ENCODE results near the gene SLC2A4.
A peak's percentile ranks its signal among the peaks of the same experiment; 100 is the strongest.

Gene SLC2A4

DNA sequence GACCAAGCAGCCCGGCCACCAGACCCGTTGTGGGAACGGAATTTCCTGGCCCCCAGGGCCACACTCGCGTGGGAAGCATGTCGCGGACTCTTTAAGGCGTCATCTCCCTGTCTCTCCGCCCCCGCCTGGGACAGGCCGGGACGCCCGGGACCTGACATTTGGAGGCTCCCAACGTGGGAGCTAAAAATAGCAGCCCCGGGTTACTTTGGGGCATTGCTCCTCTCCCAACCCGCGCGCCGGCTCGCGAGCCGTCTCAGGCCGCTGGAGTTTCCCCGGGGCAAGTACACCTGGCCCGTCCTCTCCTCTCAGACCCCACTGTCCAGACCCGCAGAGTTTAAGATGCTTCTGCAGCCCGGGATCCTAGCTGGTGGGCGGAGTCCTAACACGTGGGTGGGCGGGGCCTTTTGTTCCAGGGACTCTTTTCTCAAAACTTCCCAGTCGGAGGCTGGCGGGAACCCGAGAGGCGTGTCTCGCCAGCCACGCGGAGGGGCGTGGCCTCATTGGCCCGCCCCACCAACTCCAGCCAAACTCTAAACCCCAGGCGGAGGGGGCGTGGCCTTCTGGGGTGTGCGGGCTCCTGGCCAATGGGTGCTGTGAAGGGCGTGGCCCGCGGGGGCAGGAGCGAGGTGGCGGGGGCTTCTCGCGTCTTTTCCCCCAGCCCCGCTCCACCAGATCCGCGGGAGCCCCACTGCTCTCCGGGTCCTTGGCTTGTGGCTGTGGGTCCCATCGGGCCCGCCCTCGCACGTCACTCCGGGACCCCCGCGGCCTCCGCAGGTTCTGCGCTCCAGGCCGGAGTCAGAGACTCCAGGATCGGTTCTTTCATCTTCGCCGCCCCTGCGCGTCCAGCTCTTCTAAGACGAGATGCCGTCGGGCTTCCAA is at the start of gene SLC2A4:
Gene SLC2A4, plus strand, starts transcription at position 645 of the 879 bp plus-strand sequence. Its CDS starts 217 bp downstream, at position 862.
- peak within 1 kb of the TSS; percentile 72 for H3K27ac ChIP-seq (ENCODE audit: low read depth, low read length)
- H3K4me3 ChIP-seq (ENCODE audit: low read depth in 1 of 2, low read length in 2 of 2): peak within 1 kb of the TSS; percentile 77 to 80
- H3K9ac ChIP-seq (ENCODE audit: low read depth in 1 of 2, low read length in 2 of 2): peak within 1 kb of the TSS; percentile 67 to 84
- H3K27me3 ChIP-seq (ENCODE audit: control insufficient read depth in 1 of 2, insufficient read depth in 2 of 2, low read length in 2 of 2): peaks cover 0 to 13% of the 10 kb centered on the region in 2 donors
- H3K4me1 ChIP-seq (ENCODE audit: control insufficient read depth in 1 of 2, insufficient read depth in 2 of 2, low read length in 2 of 2): peaks cover 21 to 35% of the 10 kb centered on the region in 2 donors
- no peaks in the 10 kb centered on the region for H3K9me3 ChIP-seq (ENCODE audit: control insufficient read depth in 1 of 2, low read length in 2 of 2)
- no peaks in the 10 kb centered on the region for H3K36me3 ChIP-seq (ENCODE audit: control insufficient read depth in 1 of 2, insufficient read depth in 2 of 2, low read length in 2 of 2)

DNA sequence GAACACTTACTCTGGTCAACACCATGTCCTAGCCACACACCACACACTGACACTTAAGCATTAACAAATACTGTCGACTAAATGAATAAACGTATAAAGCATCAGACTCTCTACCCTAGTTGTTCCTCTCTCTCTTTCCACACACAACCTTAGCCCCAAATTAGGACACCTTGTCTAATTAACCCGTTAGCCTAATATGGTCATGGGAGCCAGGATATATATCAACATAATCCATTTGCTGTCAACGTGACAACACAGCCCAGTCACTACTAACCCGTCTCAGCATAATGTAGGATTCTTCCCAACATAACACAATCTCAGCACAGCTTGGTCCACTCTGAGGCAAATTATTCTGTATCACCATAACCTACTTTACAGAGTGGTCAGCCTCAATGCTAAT is 49.4 kb upstream of the SLC2A4 start:
- Histone ChIP-seq H3K9me3 (ENCODE audit: control insufficient read depth in 1 of 2, low read length in 2 of 2) (no peaks in the 10 kb centered on the region), H3K4me3 (ENCODE audit: low read depth in 1 of 2, low read length in 2 of 2) (no peak overlapping the region), H3K4me1 (ENCODE audit: control insufficient read depth in 1 of 2, insufficient read depth in 2 of 2, low read length in 2 of 2) (peaks cover 34 to 39% of the 10 kb centered on the region in 2 donors), H3K27ac (ENCODE audit: low read depth, low read length) (no peak overlapping the region), H3K9ac (ENCODE audit: low read depth in 1 of 2, low read length in 2 of 2) (no peak overlapping the region), H3K27me3 (ENCODE audit: control insufficient read depth in 1 of 2, insufficient read depth in 2 of 2, low read length in 2 of 2) (no peaks in the 10 kb centered on the region), H3K36me3 (ENCODE audit: control insufficient read depth in 1 of 2, insufficient read depth in 2 of 2, low read length in 2 of 2) (peaks cover 21 to 51% of the 10 kb centered on the region in 2 donors)

DNA sequence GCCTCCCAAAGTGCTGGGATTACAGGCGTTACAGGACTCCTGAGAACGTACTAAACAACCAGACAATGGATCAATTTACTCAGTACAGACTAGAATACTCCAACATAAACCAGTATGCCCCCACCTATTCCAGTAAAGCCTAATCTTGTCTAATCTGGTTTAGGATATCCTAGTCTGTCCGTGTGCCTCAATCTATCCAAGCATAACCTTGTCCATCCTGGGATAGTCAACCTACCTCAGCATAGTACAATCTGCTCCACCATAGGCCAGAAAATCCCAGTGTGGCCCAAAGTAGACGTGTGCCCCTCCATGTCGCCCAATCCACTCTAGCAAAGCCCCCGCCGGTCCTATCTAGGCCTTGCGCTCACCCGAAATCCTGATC is 47.8 kb upstream of the SLC2A4 start:
- H3K9me3 ChIP-seq (ENCODE audit: control insufficient read depth in 1 of 2, low read length in 2 of 2): no peaks in the 10 kb centered on the region
- H3K4me1 ChIP-seq (ENCODE audit: control insufficient read depth in 1 of 2, insufficient read depth in 2 of 2, low read length in 2 of 2): peaks cover 39 to 45% of the 10 kb centered on the region in 2 donors
- H3K27me3 ChIP-seq (ENCODE audit: control insufficient read depth in 1 of 2, insufficient read depth in 2 of 2, low read length in 2 of 2): no peaks in the 10 kb centered on the region
- H3K9ac ChIP-seq (ENCODE audit: low read depth in 1 of 2, low read length in 2 of 2): peak overlapping the region; percentile 64 to 92
- peaks cover 15 to 38% of the 10 kb centered on the region in 2 donors for H3K36me3 ChIP-seq (ENCODE audit: control insufficient read depth in 1 of 2, insufficient read depth in 2 of 2, low read length in 2 of 2)
- peak overlapping the region; percentile 86 for H3K27ac ChIP-seq (ENCODE audit: low read depth, low read length)
- peak overlapping the region; percentile 90 to 96 for H3K4me3 ChIP-seq (ENCODE audit: low read depth in 1 of 2, low read length in 2 of 2)

DNA sequence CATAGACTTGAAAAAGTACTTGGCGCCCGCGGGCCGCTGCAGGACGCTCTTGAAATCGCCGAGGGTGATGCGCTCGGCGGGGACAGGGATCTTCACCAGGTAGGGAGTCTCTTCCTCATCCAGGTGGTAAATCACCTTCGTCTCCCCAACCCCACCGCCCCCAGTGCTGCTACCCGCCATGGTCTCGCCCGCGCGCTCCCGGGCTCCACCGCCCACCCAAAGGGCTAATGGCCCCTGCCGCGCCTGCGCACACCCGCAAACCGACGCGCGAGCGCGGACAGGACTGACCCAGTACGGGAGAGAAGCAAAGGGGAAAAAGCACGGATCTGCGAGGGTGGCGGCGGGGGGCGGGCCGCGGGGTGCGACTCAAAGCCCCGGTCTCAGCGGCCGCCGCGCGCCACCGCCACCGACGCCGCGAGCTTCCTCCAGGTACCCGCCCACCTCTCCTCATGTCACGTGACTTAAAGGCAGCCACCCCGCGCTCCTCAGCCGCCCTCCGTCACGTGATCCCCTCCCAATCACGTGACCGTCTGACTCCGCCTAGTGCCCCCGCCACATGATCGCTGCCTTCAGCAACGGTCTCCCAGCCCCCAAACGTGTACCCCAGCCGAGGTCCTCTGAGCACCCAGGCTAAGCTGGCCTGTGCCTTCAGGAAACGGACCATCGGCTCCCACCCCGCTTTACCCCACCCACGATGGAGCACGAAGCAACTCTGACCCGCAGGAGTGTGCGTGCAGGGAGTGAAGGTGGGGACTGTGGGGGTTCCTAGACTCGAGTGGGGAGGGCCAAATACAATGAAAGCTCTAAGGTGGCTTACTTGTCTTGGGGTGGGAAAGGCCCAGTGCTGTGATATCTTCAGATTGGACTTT is 47.2 kb upstream of the SLC2A4 start, which contains the start of gene DVL2:
Gene DVL2, minus strand, starts transcription at position 435 of the 869 bp plus-strand sequence. Its CDS starts 255 bp downstream, at position 180.
- H3K9me3 ChIP-seq (ENCODE audit: control insufficient read depth in 1 of 2, low read length in 2 of 2): no peaks in the 10 kb centered on the region
- peak within 1 kb of the TSS; percentile 90 to 96 for H3K4me3 ChIP-seq (ENCODE audit: low read depth in 1 of 2, low read length in 2 of 2)
- no peaks in the 10 kb centered on the region for H3K27me3 ChIP-seq (ENCODE audit: control insufficient read depth in 1 of 2, insufficient read depth in 2 of 2, low read length in 2 of 2)
- H3K27ac ChIP-seq (ENCODE audit: low read depth, low read length): peak within 1 kb of the TSS; percentile 86
- peaks cover 14 to 32% of the 10 kb centered on the region in 2 donors for H3K36me3 ChIP-seq (ENCODE audit: control insufficient read depth in 1 of 2, insufficient read depth in 2 of 2, low read length in 2 of 2)
- H3K9ac ChIP-seq (ENCODE audit: low read depth in 1 of 2, low read length in 2 of 2): peak within 1 kb of the TSS; percentile 64 to 92
- peaks cover 39 to 45% of the 10 kb centered on the region in 2 donors for H3K4me1 ChIP-seq (ENCODE audit: control insufficient read depth in 1 of 2, insufficient read depth in 2 of 2, low read length in 2 of 2)

DNA sequence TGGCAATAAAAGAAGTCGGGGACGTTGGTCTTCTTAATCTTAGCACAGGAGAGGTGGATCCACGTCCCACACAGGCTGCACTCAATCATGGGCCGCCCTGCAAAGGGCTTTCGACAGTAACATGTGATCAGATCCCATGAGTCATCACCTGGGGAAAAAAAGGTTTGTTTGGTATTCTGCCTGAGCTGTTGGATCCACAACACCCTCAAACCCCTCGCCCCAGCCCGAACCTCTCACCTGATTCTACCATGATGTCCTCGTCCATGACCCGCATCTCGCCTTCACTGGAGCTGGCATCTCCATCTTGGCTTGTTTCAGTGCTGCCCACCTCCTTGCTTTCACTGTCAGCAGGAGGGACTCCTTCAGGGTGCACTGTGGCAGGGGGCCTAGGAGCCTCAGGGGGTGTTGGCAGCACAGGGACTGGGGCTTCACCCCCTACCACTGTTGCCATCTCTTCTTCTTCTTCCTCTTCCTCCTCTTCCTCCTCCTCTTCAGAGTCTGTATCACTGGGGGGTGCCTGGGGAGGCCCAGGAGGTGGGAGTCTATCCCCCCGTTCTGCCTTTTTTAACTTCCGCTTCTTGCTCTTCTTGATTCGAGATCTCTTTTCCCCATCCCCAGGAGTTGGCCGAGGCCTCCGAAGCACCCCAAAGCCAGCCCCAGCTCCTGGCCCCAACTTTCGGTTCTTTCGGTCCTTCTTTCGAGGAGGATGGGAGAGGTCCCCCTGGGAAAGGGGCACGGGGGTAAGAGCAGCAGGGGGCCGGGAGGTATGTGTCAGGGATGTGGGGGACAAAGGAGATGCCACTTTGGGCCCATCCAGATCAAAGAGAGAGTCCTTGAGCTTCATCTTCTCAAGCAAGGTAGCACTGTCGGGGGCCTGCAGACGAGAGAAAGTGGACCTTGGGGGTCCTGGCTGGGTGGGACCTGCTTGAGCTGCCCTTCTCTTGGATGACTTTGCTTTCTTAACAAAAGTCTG is 45.5 kb upstream of the SLC2A4 start:
- Histone ChIP-seq H3K27me3 (ENCODE audit: control insufficient read depth in 1 of 2, insufficient read depth in 2 of 2, low read length in 2 of 2) (no peaks in the 10 kb centered on the region), H3K27ac (ENCODE audit: low read depth, low read length) (no peak overlapping the region), H3K4me3 (ENCODE audit: low read depth in 1 of 2, low read length in 2 of 2) (no peak overlapping the region)

DNA sequence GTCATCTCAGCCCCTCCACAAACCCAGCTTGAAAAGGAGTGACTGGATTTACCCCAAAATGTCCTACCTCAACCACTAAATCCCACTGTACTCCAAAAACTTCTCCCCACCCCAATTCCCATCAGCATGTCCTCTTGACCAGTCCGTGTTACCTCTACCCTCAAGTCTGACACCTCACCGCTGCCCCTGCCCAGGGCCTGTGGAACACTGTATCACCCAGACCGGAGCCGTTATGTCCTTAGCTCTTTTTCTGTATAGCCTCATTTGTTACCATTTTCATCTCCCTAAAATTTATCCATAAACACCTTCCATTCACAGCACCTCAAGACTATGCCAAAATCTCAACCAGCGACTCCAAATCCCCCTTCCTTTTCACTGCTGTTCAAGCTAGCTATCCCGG is 44.7 kb upstream of the SLC2A4 start:
- H3K27ac ChIP-seq (ENCODE audit: low read depth, low read length): no peak overlapping the region
- H3K4me3 ChIP-seq (ENCODE audit: low read depth in 1 of 2, low read length in 2 of 2): peak overlapping the region; percentile 73 to 94
- H3K9ac ChIP-seq (ENCODE audit: low read depth in 1 of 2, low read length in 2 of 2): no peak overlapping the region
- peaks cover 58 to 62% of the 10 kb centered on the region in 2 donors for H3K4me1 ChIP-seq (ENCODE audit: control insufficient read depth in 1 of 2, insufficient read depth in 2 of 2, low read length in 2 of 2)
- no peaks in the 10 kb centered on the region for H3K9me3 ChIP-seq (ENCODE audit: control insufficient read depth in 1 of 2, low read length in 2 of 2)
- H3K27me3 ChIP-seq (ENCODE audit: control insufficient read depth in 1 of 2, insufficient read depth in 2 of 2, low read length in 2 of 2): no peaks in the 10 kb centered on the region
- H3K36me3 ChIP-seq (ENCODE audit: control insufficient read depth in 1 of 2, insufficient read depth in 2 of 2, low read length in 2 of 2): peaks cover 16 to 30% of the 10 kb centered on the region in 2 donors

More for the DNA sequence above, 45.5 kb upstream of the SLC2A4 start:
- Histone ChIP-seq H3K36me3 (ENCODE audit: control insufficient read depth in 1 of 2, insufficient read depth in 2 of 2, low read length in 2 of 2) (peaks cover 16 to 28% of the 10 kb centered on the region in 2 donors), H3K9ac (ENCODE audit: low read depth in 1 of 2, low read length in 2 of 2) (no peak overlapping the region), H3K9me3 (ENCODE audit: control insufficient read depth in 1 of 2, low read length in 2 of 2) (no peaks in the 10 kb centered on the region), H3K4me1 (ENCODE audit: control insufficient read depth in 1 of 2, insufficient read depth in 2 of 2, low read length in 2 of 2) (peaks cover 52 to 57% of the 10 kb centered on the region in 2 donors)

DNA sequence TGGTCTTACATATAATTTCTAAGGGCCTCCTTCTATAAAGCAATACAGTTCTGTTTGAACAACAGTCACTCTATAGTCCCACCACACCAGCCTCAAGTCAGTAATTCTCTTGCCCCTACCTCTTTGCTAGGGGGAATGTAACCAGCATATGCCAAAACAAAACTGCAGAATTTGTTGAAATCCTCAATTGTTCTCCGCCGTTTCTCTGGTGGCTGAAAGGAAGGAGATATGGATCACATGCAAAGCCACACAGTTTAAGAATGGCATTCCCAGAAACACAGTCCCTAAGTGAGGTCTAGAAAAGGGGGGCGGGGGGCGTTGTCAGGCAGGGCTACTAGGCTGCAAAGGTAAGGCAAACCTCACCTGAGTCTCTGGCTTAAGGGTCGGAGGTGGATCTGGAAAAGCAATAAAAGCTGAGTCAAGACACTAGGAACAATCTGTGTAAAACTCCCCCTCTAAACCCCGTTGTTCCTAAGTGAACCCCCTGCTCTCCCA is 44.2 kb upstream of the SLC2A4 start:
- peaks cover 56 to 57% of the 10 kb centered on the region in 2 donors for H3K4me1 ChIP-seq (ENCODE audit: control insufficient read depth in 1 of 2, insufficient read depth in 2 of 2, low read length in 2 of 2)
- H3K9ac ChIP-seq (ENCODE audit: low read depth in 1 of 2, low read length in 2 of 2): peak overlapping the region in 1 of 2 donors; percentile 32
- peaks cover 16 to 30% of the 10 kb centered on the region in 2 donors for H3K36me3 ChIP-seq (ENCODE audit: control insufficient read depth in 1 of 2, insufficient read depth in 2 of 2, low read length in 2 of 2)
- no peaks in the 10 kb centered on the region for H3K9me3 ChIP-seq (ENCODE audit: control insufficient read depth in 1 of 2, low read length in 2 of 2)
- peak overlapping the region; percentile 85 for H3K27ac ChIP-seq (ENCODE audit: low read depth, low read length)
- no peaks in the 10 kb centered on the region for H3K27me3 ChIP-seq (ENCODE audit: control insufficient read depth in 1 of 2, insufficient read depth in 2 of 2, low read length in 2 of 2)
- peak overlapping the region; percentile 73 to 94 for H3K4me3 ChIP-seq (ENCODE audit: low read depth in 1 of 2, low read length in 2 of 2)

DNA sequence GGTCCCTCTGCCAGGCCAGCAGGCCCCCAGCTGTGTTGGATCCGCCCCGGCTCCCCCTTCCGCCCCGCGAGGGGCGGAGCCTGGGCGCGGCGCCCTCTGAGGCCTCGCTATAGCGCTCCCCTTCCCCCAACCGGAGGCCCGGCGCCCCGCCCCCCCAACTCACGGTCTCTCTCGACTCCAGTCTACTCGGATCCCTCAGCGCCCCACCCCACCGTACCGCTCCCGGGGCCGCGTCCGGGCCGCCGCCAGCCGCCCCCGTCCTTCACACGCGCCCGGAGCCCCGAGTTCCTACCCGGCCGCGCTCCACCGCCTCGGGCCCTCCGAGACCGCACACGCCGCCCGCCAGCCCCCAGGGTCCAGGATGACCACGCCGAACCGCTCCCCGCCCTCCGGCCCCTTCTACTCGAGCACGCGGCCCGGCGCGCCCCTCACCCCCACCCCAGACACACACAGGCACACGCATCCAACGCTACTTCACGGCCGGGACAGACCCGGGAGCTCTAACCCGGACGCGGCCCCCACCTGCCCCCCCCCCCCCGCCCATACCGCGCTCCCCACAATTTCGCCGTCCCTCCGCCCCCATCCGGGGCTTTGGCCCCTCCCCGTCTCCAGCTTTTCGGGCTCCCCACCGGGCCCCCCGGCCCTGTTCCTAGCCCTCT is 43.6 kb upstream of the SLC2A4 start:
- Histone ChIP-seq H3K9ac (ENCODE audit: low read depth in 1 of 2, low read length in 2 of 2) (peak overlapping the region; percentile 43 to 92), H3K4me1 (ENCODE audit: control insufficient read depth in 1 of 2, insufficient read depth in 2 of 2, low read length in 2 of 2) (peaks cover 52 to 53% of the 10 kb centered on the region in 2 donors), H3K36me3 (ENCODE audit: control insufficient read depth in 1 of 2, insufficient read depth in 2 of 2, low read length in 2 of 2) (peaks cover 16 to 30% of the 10 kb centered on the region in 2 donors), H3K27ac (ENCODE audit: low read depth, low read length) (peak overlapping the region; percentile 85), H3K27me3 (ENCODE audit: control insufficient read depth in 1 of 2, insufficient read depth in 2 of 2, low read length in 2 of 2) (no peaks in the 10 kb centered on the region), H3K4me3 (ENCODE audit: low read depth in 1 of 2, low read length in 2 of 2) (peak overlapping the region; percentile 90 to 94), H3K9me3 (ENCODE audit: control insufficient read depth in 1 of 2, low read length in 2 of 2) (no peaks in the 10 kb centered on the region)

All from duodenal mucosa (tissue), 2 donors.